ENCODE measurements around the gene EEF2K.
A peak's percentile ranks its signal among the peaks of the same experiment; 100 is the strongest.
"Not testable (repeated sequence)": the region's sequence is repeated elsewhere in the genome, so short reads cannot be mapped to it uniquely, and the experiment has no call there.

EEF2K gene

DNA sequence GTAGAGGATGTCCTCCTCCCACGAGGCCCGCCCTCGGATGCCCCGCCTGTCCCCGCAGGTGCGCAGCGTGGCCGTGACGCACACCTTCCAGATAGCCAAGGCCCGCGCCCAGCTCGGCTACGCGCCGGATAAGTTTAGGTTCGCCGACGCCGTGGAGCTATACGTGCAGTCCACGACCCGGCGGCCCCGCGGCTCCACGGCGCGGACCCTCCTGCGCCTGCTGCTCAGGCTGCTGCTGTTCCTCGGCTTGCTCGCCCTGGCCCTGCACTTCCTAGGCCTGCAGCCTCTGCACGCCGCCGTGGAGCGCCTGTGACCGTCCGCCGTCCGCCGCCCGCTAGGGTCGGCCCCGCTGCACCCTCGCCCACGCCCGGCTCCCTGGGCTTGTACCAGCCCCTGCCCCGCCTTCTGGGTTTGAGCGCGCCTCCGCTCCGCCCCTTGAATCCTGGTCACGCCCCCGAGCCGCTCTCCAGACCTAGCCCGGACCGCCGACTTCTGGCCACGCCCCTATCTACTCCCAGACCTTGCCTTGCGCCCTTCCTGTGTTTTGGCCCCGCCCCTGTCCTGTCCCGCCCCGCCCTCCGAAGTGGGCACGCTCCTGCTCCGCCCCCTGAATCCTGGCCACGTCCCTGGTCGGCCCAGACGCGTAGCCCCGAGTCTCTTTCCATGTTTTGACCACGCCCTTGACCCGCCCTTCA is 15.8 kb upstream of the EEF2K start:
- DNase-seq, result peak; percentile 8

DNA sequence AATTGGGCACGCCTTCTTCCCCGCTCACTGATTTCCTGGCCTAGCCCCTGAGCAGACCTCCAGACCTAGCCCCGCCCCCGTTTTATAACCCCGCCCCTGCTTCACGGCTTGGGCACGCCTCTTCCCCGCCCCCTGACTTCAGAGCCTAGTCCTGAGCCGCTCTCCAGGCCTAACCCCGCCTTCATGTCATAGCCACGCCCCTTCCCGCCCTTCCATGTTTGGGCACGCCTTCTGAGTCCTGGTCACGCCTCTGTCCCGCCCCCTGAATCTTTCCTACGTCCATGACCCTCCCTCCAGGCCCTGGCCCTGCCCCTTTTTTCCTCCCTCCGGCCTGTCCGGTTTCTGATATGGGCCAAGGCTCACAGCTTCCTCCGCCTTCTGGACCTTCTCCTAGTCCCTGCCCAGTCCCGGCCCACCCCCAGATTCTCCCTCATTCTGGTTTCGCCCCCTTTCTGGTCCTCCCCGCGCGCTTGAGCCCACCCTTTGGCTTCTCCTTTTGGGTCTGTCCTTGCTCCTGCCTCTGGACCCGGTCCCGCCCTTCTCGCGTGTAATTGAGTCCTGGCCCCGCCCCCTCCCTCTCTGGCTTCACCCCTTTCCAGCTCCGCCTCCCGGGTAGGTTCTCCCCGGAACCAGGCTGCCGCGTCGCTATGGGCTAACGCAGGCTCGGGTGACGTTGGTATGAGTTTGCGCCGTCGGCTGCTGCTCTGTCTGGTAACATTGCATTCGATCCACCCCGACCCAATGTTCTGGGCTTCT is 15.1 kb upstream of the EEF2K start:
- peak; percentile 100 for DNase-seq

DNA sequence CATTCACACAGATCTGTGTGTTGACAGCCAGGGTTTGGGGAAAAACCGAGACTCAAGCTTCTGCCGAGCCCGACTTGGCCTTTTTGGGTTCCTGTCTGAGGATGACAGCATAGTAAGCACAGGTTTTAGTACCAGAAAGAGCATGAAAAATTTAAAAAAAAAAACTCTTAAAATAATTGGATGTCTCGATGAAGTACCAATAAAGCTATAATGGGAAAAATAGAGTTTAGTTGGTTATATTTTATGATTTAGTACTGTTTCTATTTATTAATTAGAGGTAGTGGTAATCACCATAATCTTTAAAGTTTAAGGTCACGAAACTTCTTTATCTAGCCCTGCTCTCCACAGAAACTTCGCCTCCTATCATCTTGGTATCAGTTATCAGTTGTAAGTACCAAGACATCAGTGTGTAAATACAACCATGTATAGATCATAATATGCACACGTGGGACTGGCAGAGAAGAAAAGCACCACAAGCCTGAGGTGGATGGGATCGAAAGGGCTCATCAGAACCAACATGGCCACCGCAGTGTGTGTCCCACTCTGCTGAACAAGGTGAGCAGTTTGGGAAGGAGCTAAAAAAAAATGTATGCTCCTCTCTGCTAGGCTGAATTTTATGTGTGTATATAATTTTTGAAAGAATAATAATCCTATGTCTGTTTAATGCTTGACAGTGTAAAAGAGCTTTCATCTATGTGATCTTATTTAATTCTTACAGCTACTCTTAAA is 14.4 kb upstream of the EEF2K start:
- no peak for DNase-seq

DNA sequence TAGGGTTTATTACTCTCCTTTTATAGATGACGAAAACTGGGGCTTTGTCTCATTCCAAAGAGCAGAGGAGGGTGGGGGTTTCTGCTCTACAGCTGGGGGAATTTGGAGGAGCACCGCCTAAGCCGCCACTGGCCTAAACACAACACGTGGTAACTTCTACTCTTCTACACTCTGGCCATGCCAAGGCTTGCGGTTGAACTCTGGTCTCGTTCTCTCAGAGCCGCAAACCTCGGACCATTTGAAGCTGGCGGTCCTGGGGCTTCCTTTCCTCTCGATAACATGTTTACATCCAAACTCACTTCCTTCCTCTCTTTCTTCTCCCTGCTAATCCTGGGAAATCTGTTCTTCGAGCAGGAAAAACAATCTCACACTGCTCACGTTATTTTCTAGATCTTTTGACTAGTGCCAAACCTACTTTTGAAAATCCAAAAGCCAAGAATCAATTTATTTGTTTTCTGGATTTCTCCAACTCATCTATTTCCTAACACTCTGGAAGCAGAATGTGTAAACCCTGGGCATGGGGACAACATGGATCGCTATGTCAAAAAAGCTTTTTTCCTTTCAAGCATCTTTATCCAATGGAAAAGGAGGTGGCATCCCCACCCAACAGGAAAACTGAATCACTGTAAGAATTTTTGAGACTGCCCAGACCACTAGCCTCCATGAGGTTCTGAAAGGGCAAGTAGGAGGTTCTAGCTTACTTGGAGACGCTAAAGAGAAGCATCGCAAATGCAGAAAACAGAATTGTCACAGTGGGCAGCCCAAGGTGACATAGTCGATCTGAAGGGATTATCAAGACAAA is 13.6 kb upstream of the EEF2K start:
- DNase-seq, result no peak

DNA sequence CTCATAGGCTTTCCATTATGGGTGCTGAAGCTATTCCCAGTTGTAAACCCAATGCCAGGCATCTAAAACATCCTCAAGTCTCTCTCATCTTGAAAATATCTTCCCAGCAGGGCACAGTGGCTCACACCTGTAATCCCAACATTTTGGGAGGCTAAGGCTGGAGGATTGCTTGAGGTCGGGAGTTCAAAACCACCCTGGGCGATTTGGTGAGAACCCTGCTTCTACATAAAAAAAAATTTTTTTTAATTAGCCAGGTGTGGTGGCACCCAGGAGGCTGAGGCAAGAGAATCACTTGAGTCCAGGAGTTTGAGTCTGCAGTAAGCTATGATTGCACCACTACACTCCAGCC is 13.0 kb upstream of the EEF2K start:
- DNase-seq, result no peak

DNA sequence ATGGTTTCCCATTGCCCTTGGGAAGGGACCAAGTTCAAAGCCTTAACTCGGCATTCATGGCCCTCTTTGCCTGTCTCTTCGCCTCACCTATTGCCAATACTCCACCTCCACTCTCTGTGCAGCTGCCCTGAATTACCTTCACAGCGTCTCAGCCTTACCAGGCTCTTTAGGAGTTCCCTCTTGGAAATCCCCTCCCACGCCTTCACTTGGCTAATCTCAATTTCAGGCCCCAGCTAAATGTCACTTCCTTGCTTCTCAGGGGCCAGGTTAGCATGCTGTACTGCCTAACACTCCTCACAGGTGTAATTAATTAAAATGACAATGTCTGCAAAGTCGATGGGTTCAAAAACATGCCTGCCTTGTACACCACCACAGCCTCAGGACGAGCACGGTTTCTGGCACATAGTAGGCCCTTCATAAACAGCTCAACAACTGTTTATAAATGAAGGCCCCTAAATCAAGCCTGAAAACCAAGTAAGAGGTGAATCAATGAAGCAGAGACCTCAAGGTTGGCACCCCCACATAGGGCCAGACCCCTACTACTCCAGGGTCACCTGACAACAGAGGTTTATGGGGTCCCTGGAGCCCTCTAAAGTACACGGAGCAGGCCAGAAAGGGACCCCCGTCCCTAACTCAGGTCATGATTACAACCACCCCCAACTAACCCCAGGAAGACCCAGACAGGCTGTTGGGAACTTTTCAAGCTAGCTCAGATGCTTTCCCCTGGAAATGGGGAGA is 11.2 kb upstream of the EEF2K start:
- DNase-seq, result no peak

DNA sequence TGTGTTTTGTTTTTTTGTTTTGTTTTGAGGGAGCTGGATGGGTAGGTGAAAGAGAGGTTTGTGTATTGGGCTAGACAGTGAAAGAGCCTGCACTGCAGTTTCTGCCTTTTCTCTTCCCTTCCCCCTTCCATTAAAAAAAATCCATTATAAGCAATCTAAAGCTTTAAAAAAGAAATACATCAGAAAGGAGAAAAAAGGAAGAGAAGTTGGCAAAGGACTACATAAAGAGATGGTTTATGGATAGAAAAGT is 10.7 kb upstream of the EEF2K start:
- DNase-seq, result no peak

DNA sequence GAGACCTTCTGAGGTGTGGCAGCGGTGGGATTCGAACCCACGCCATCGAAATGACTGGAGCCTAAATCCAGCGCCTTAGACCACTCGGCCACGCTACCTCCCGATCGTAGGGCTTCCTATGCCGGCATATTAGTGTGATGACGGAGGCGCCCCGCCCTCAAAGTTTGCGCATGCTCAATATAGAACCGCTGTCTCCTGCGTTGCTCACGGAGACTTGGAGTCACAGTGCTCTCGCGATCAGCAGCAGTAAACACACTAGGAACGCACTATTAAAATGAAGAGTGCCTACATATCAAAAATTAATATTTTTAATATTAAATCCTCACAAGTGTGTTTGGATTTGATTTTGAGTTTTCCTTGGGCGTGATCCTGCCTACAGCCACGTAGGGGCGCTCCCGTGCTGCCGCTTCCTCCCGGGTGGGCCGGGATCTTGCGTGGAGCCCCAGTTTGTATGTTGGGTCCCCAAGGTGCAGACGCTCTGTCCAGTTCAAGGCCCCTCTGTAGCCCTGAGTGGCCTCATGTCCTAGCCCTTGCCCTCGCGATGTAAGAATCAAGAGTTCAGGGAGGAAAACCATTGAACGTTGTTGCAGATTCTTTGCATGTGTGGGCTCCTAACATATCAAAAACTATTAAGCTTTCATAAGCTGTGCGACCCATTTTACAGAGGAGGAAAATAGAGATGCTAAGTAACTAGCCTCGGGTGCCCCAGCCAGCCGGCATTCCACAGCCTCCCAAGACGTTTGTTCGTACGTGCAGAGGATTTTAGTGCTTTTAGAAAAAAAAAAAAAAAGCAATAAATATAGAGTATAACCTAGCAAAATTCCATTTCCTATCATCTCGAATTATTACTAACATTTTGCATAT is 10.2 kb upstream of the EEF2K start:
- peak; percentile 85 for DNase-seq

DNA sequence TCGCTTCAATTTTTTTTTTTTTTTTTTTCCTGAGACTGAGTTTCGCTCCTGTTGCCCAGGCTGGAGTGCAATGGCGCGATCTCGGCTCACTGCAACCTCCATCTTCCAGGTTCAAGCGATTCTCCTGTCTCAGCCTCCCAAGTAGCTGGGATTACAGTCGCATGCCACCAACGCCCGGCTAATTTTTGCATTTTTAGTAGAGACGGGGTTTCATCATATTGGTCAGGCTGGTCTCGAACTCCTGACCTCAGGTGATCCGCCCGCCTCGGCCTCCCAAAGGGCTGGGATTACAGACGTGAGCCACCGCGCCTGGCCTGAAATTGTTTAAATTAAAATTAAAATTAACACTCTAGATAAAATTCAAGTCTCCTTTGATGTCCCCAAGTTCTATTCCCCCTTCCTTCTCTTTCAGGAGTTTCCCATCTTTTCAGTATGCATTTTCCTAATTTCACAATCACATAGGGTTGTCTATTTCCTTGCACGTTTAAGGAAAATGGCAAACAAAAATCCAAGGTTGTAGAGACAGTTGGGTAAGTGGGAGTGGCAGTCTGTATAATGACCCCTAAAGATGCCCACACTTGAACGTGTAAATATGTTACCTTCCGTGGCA is 9.4 kb upstream of the EEF2K start:
- not testable (repeated sequence) for DNase-seq

DNA sequence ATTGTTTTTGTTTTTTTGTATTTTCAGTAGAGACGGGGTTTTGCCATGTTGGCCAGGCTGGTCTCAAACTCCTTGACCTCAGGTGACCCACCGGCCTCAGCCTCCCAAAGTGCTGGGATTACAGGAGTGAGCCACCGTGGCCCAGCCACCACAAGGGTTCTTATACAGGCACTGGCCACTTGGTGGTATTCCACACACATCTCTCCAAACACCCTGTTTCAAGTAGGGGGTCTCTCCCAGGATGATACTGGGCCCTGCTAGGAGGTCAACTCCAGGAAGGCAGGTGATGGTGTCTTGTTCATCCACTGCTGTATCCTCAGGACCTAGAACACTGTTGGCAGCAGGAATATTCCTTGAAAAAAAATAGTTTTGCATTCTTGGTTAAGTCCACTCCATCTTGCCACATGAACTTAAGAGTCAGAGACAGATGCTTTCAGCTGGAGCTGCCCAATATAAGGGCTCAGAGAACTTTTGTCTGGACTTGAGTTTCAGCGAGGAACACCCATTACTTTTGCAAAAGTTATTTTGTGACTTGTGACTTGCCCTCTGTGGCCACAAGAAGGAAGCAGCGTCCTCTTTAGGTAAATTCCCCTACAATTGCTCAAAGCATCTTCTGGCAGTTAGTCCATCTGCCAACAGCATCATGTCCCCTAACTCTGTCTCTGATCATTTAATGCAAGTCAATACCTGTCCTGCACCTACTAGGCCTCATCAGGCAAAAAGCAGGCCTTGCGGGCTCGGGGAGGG is 7.4 kb upstream of the EEF2K start:
- no peak for DNase-seq

DNA sequence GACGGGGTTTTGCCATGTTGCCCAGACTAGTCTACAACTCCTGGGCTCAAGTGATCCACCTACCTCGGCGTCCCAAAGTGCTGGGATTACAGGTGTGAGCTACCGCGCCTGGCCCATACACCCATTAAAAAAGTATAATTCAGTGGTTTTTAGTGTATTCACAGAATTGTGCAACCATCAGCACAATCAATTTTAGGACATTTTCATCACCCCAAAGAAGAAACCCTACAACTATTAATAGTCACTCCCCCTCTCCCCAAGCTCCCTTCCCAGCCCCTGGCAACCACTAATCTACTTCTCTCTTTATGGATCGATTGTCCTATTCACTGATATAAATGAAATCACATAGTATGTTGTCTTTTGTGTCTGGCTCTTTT is 3.8 kb upstream of the EEF2K start:
- DNase-seq, result no peak

DNA sequence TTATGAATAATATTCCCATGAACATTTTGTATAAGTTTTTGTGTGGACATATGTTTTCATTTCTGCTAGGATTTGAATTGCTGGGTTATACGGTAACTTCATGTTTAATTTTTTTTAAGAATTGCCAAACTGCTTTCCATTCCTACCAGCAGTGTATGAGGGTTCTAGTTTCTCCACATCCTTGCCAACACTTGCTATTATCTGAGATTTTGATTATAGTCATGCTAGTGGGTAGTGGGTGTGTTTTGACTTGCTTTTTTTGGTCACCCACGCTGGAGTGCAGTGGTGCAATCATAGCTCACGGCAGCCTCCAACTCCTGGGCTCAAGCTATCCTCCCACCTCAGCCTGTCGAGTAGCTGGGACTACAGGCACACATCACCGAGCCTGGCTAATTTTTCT is 3.0 kb upstream of the EEF2K start:
- no peak for DNase-seq

DNA sequence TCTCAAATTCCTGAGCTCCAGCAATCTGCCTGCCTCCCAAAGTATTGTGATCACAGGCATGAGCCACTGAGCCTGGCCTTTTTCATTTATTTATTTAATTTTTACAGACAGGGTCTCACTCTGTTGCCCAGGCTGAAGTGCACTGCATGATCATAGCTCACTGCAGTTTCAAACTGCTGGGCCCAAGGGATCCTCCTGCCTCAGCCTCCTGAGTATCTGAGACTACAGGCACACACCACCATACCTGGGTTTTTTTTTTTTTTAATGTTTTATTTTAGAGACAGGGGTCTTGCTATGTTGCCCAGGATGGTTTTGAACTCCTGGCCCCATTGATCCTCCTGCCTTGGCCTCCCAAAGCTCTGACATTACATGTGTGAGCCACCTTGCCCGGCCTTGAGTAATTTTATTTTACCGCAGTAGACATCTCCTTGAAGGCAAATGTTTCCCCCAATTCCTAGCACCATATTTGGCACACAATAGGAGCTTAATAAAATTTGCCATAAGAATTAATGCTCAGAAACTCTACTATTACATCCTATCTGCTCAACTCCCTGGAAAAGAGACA is 1.9 kb upstream of the EEF2K start:
- DNase-seq, result no peak

DNA sequence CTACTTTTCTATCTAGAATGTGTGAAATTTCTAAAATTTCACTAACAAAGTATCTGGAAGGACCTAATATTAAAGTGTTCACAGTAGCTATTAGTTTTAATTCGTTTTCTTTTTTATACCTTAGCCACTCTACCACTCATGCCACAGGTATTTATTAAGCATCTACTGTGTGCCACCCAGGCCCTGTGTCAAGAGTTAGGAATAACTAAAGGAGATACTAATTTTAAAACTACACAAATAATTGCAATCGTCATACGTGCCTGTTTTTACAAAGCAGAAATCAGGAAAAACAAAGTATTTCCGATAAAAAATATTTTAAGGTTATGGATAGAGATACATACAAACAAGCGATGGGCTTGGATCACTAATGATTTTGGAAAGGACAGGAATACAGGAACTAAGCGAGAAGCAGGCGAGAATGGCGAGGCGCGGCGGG is 483 bp upstream of the EEF2K start:
- peak; percentile 34 for DNase-seq

DNA sequence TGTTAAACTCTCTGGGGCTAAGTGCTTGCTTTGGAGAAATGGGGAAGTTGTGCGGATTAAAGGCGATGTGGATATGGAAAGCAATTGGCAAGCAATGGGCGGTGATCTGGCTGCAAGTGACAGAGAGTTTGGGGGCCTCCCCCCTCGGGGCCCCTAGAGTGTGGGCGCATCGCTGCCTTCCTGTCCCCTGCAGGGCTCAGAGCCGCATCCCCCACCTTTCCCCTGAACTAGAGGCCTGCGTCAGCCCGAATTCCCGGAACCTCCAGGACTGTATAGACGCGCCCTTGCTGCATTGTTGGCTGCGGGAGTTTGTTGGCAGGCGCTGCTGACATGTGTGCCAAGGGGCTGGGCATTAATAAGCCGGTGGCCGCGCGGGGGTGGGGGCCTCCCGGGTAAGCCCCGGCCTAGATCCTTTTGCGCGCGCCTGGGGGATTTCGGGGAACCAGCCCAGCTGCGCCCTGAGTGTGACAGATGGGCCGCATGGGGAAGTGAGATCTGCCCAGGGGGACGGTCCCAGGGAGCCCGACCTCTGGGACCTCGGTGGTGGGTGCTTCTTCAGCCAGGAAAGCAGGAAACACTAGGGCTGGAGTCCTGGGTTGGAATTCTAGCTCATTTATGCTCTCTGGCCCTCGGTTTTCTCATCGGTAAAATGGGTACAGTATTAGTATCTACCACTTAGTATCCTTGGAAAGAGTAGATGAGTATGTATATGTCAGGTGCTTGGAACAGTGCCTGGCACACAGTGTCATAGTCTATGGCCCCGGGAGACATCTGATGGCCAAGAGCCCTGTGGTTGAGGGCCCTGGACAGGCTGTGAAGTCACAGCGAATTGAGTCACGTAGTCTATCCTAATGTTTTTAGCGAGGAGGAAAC is 1.0 kb downstream of the EEF2K start:
- peak; percentile 14 for DNase-seq

DNA sequence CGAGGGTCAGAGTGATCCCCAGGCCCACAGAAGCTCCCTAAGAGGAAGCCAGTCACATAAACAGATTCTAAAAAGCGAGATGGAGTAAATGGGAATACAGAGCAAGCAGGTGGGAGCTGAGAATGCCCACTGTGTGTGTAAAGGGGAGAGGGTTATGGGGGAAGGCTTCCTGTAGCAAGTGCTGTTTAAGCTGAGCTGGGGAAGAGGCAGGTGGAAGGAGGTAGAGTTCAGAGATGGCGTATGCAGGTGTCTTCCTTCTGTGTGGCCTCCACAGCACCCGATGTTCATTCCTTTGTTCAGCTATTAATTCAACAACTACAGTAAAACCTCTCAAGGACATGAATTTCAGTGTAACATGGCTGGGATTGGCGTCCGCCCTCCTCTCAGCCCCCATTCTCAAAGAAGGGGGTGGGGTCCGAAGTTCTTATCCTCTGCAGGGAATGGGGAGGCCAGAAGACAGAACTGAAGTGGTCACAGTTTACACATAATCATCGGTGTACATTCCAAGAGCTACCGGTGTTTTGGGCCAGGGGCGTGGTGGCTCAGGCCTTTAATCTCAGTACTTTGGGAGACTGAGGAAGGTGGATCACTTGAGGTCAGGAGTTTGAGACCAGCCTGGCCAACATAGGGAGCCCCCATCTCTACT is 1.8 kb downstream of the EEF2K start:
- DNase-seq, result no peak

DNA sequence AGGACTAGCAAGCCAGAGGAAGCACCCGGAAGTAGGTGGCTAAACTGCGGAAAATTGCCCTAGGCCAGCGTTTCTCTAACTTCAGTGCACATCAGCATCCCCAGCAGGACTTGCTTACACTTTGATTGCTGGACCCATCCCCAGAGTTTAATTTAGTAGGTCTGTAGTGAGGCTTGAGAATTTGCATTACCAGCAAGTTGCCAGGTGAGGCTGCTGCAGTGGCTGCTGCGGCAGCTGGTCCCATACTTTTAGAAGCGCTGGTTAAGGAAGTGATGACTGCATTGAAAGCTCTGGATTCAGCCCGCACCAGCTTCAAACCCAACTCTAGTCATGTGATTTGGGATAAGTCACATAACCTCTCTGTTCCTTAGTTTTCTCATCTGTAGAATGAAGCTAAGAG is 4.2 kb downstream of the EEF2K start:
- DNase-seq, result no peak

DNA sequence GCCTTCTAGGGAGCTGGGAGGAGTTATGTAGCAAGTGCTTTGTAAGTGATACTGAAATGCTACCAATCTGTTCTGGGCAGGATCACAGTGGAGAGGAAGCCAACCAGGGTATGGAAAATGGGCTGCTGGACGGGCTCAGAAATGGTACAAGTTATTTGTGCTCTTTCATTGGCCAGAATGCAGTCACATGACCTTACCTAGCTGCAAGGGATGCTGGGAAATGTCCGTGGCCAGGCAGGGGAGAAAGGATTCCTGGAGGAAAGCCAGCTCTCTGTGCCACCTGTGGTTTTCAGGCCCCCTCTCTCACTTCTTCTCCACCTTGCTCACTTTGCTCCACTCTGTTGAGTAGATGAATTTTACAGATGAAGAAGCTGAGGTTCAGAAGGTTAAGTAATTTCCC is 4.8 kb downstream of the EEF2K start:
- no peak for DNase-seq

DNA sequence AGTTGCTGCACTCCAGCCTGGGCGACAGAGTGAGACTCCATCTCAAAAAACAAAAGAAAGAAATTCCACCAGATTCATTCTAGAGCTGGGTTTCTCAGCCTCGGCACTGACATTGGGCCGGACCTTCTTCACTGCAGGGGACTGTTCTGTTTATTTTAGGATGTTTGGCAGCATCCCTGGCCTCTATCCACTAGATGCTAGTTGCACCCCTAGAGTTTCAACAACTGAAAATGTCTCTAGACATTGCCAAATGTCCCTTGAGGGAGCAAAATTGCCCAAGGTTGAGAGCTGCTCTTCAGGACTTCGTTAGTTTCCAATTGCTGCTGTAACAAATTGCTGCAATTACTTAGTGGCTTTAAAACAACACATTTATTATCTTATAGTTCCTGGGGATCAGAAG is 7.2 kb downstream of the EEF2K start:
- DNase-seq, result no peak
